Limb (tissue), 2 donors: Measurements from ENCODE around the gene AIDA.
A peak's percentile ranks its signal among the peaks of the same experiment; 100 is the strongest.

Experiments used
- DNase-seq, 2 donors: peaks; one replicate each; pipeline ENCODE4 v3.0.0-alpha.2; 2016; ENCODE audit errors: extremely low spot score in 2 of 2

Gene AIDA

GRCh38 chr1:222652676-222653075, 59.6 kb downstream of the AIDA start:
- no peak for DNase-seq

- DNase-seq = no peak
Observed at GRCh38 chr1:222644636-222644980, 67.7 kb downstream of the AIDA start.

- peak; percentile 98 to 99 for DNase-seq
Observed at GRCh38 chr1:222643938-222644635, 68.2 kb downstream of the AIDA start.

- DNase-seq = no peak
Observed at GRCh38 chr1:222643606-222643937, 68.7 kb downstream of the AIDA start.

GRCh38 chr1:222642468-222642867, 69.8 kb downstream of the AIDA start:
- DNase-seq = no peak

GRCh38 chr1:222641269-222641948, 70.9 kb downstream of the AIDA start:
- DNase-seq = no peak

- peak; percentile 57 to 82 for DNase-seq
Observed at GRCh38 chr1:222634180-222635013, 77.9 kb downstream of the AIDA start.

- DNase-seq = no peak
Observed at GRCh38 chr1:222632749-222633148, 79.5 kb downstream of the AIDA start.

- DNase-seq = no peak
Observed at GRCh38 chr1:222631611-222632208, 80.6 kb downstream of the AIDA start.

GRCh38 chr1:222629921-222630535, 82.3 kb downstream of the AIDA start:
- DNase-seq = no peak

GRCh38 chr1:222627232-222627631, 85.1 kb downstream of the AIDA start:
- DNase-seq = no peak

- DNase-seq = no peak
Observed at GRCh38 chr1:222624214-222624613, 88.1 kb downstream of the AIDA start.

GRCh38 chr1:222623458-222623857, 88.8 kb downstream of the AIDA start:
- no peak for DNase-seq

GRCh38 chr1:222622765-222623164, 89.5 kb downstream of the AIDA start:
- DNase-seq = no peak

GRCh38 chr1:222620566-222620965, 91.7 kb downstream of the AIDA start:
- no peak for DNase-seq

- DNase-seq = peak in 1 of 2 donors; percentile 48
Observed at GRCh38 chr1:222618880-222619596, 93.3 kb downstream of the AIDA start.
